Tibial artery (tissue), 4 donors: ENCODE data around the gene MED25.

Experiments
- DNase-seq, 2 donors: peaks; one replicate each; pipeline ENCODE4 v3.0.0-alpha.2; 2019
- H3K27ac ChIP-seq, 2 donors: fragments of 200-600 bp; sonication (generic) in 1 of 2; 1 replicate in 1 of 2; 2 replicates in 1 of 2; pipeline ENCODE4 v1.5.1; 2018 to 2019; ENCODE audit warnings: mild to moderate bottlenecking in 1 of 2
- H3K27me3 ChIP-seq, 2 donors: fragments of 200-600 bp; sonication (generic) in 1 of 2; one replicate each; pipeline versions ENCODE4 v1.5.1 to v1.6.0; 2016 to 2019
- H3K36me3 ChIP-seq, 3 donors: fragments of 200-600 bp; sonication (generic) in 2 of 3; one replicate each; pipeline ENCODE4 v1.5.1; 2016 to 2019; ENCODE audit warnings: mild to moderate bottlenecking in 2 of 3
- H3K4me1 ChIP-seq, 4 donors: fragments of 200-600 bp; sonication (generic) in 2 of 4; 1 replicate in 3 of 4; 2 replicates in 1 of 4; pipeline ENCODE4 v1.5.1; 2016 to 2019
- H3K4me3 ChIP-seq, 2 donors: fragments of 200-600 bp; sonication (generic) in 1 of 2; 1 replicate in 1 of 2; 2 replicates in 1 of 2; pipeline ENCODE4 v1.5.1; 2018 to 2019; ENCODE audit warnings: mild to moderate bottlenecking in 2 of 2
- H3K9me3 ChIP-seq, 3 donors: fragments of 200-600 bp; sonication (generic) in 1 of 3; one replicate each; pipeline ENCODE4 v1.5.1; 2016 to 2019
- CTCF ChIP-seq, 2 experiments: fragments of 200-600 bp in 1 of 2; fragments of 450-650 bp in 1 of 2; IDR thresholded peaks; one replicate each; pipeline ENCODE4 v1.5.1; 2017 to 2019; ENCODE audit warnings: antibody characterized with exemption in 2 of 2, mild to moderate bottlenecking in 1 of 2, moderate library complexity in 1 of 2
- intact Hi-C: fragments of 100-400 bp; cut with DNase I; formaldehyde crosslinking; loops from one replicate; pipeline ENCODE4 v1.15.0; 2023; ENCODE audit warnings: low total_unique reads

The MED25 gene

GRCh38 chr19:49836176-49837008, 18.3 kb downstream of the MED25 start:
- Histone ChIP-seq H3K4me3 (no peak overlapping the region), H3K27ac (no peak overlapping the region), H3K27me3 (no peaks in the 10 kb centered on the region), H3K9me3 (no peaks in the 10 kb centered on the region), H3K4me1 (no peaks in the 10 kb centered on the region), H3K36me3 (peaks cover 74 to 96% (median 87%) of the 10 kb centered on the region in 3 donors)
- DNase-seq: no peak
- TF ChIP-seq CTCF (IDR thresholded peaks at IDR 0.05): no peak
- intact Hi-C loops: loop anchor here (5.0 kb wide), 1 partner anchor 321 kb away; no protein-coding TSS in a partner anchor

GRCh38 chr19:49837009-49837310, 18.9 kb downstream of the MED25 start:
- Histone ChIP-seq H3K4me3 (no peak overlapping the region), H3K27me3 (no peaks in the 10 kb centered on the region), H3K36me3 (peaks cover 69 to 90% (median 81%) of the 10 kb centered on the region in 3 donors), H3K9me3 (no peaks in the 10 kb centered on the region), H3K27ac (no peak overlapping the region), H3K4me1 (no peaks in the 10 kb centered on the region)
- TF ChIP-seq CTCF (IDR thresholded peaks at IDR 0.05): no peak
- no peak for DNase-seq
- intact Hi-C loops: loop anchor here (5.0 kb wide), 1 partner anchor 320 kb away; no protein-coding TSS in a partner anchor

GRCh38 chr19:49837425-49837824, 19.3 kb downstream of the MED25 start:
- no peak for DNase-seq
- Histone ChIP-seq H3K27ac (no peak overlapping the region), H3K4me3 (no peak overlapping the region), H3K9me3 (no peaks in the 10 kb centered on the region), H3K4me1 (no peaks in the 10 kb centered on the region), H3K36me3 (peaks cover 64 to 86% (median 77%) of the 10 kb centered on the region in 3 donors), H3K27me3 (no peaks in the 10 kb centered on the region)
- intact Hi-C loops: loop anchor here (5.0 kb wide), 1 partner anchor 320 kb away; no protein-coding TSS in a partner anchor
- TF ChIP-seq CTCF (IDR thresholded peaks at IDR 0.05): no peak

- H3K4me3 ChIP-seq: no peak overlapping the region
- no peaks in the 10 kb centered on the region for H3K27me3 ChIP-seq
- intact Hi-C loops: loop anchor here (5.0 kb wide), 1 partner anchor 318 kb away; no protein-coding TSS in a partner anchor
- DNase-seq: no peak
- H3K36me3 ChIP-seq: peaks cover 51 to 70% (median 61%) of the 10 kb centered on the region in 3 donors
- H3K4me1 ChIP-seq: no peaks in the 10 kb centered on the region
- H3K9me3 ChIP-seq: no peaks in the 10 kb centered on the region
- no peak for TF ChIP-seq CTCF (IDR thresholded peaks at IDR 0.05)
- no peak overlapping the region for H3K27ac ChIP-seq
Observed at GRCh38 chr19:49838885-49839588, 20.9 kb downstream of the MED25 start.

GRCh38 chr19:49839713-49840112, 21.6 kb downstream of the MED25 start:
- peaks cover 45 to 63% (median 54%) of the 10 kb centered on the region in 3 donors for H3K36me3 ChIP-seq
- no peak for DNase-seq
- no peaks in the 10 kb centered on the region for H3K27me3 ChIP-seq
- H3K9me3 ChIP-seq: no peaks in the 10 kb centered on the region
- no peak for TF ChIP-seq CTCF (IDR thresholded peaks at IDR 0.05)
- H3K4me1 ChIP-seq: no peaks in the 10 kb centered on the region
- no peak overlapping the region for H3K4me3 ChIP-seq
- intact Hi-C loops: loop anchor here (5.0 kb wide), 1 partner anchor 318 kb away; no protein-coding TSS in a partner anchor
- no peak overlapping the region for H3K27ac ChIP-seq
